ENCODE measurements around the gene GPATCH8.

GPATCH8 gene

GRCh38 chr17:44354582-44355561, 148.3 kb downstream of the GPATCH8 start:
- peak; percentile 91 for DNase-seq (ENCODE audit: low spot score)

GRCh38 chr17:44353672-44354331, 149.4 kb downstream of the GPATCH8 start:
- peak; percentile 79 for DNase-seq (ENCODE audit: low spot score)

- DNase-seq (ENCODE audit: low spot score): no peak
Measured at GRCh38 chr17:44352828-44353671, 150.2 kb downstream of the GPATCH8 start.

- DNase-seq (ENCODE audit: low spot score): no peak
Measured at GRCh38 chr17:44351961-44352827, 151.0 kb downstream of the GPATCH8 start.

GRCh38 chr17:44351464-44351863, 151.7 kb downstream of the GPATCH8 start:
- no peak for DNase-seq (ENCODE audit: low spot score)

GRCh38 chr17:44350733-44351226, 152.4 kb downstream of the GPATCH8 start:
- DNase-seq (ENCODE audit: low spot score): peak; percentile 90

- DNase-seq (ENCODE audit: low spot score): no peak
Measured at GRCh38 chr17:44349553-44350070, 153.6 kb downstream of the GPATCH8 start.

- no peak for DNase-seq (ENCODE audit: low spot score)
Measured at GRCh38 chr17:44348988-44349364, 154.2 kb downstream of the GPATCH8 start.

- DNase-seq (ENCODE audit: low spot score): no peak
Measured at GRCh38 chr17:44348234-44348987, 154.8 kb downstream of the GPATCH8 start.

All from ecto neural progenitor cell (in vitro differentiated cells).